Brain microvascular endothelial cell (primary cell): Measurements from ENCODE around the gene SKOR2.

ENCODE experiments used
- DNase-seq: peaks from one replicate; pipeline ENCODE4 v3.0.0-alpha.2; 2020
- H3K27ac ChIP-seq: fragments of 250-450 bp; sonication (Bioruptor Pico); 2 replicates; pipeline ENCODE4 v1.5.1; 2020; ENCODE audit warnings: mild to moderate bottlenecking, moderate library complexity
- H3K27me3 ChIP-seq: fragments of 250-450 bp; sonication (Bioruptor Pico); replicated peaks from 2 replicates; pipeline ENCODE4 v1.5.1; 2020; ENCODE audit warnings: mild to moderate bottlenecking
- H3K36me3 ChIP-seq: fragments of 250-450 bp; sonication (Bioruptor Pico); replicated peaks from 2 replicates; pipeline ENCODE4 v1.5.1; 2020; ENCODE audit warnings: mild to moderate bottlenecking
- H3K4me3 ChIP-seq: 2 replicates; pipeline ENCODE4 v1.5.1; 2011; ENCODE audit warnings: low read depth, mild to moderate bottlenecking, control low read depth, low read length, moderate library complexity
- CTCF ChIP-seq: IDR thresholded peaks from 2 replicates; pipeline ENCODE4 v1.5.1; 2011; ENCODE audit warnings: low read depth, mild to moderate bottlenecking, moderate library complexity, low read length, control low read depth, inconsistent platforms; ENCODE audit errors: missing control alignments
- in situ Hi-C: cut with HindIII; loops from 2 replicates; pipeline ENCODE4 v1.10.0; 2017; ENCODE audit warnings: low sequenced_read_pairs, low pct_ligation_motif_present

SKOR2 gene

GRCh38 chr18:47247036-47247415, 4.4 kb downstream of the SKOR2 start:
- Histone ChIP-seq H3K36me3 (no peaks in the 10 kb centered on the region), H3K27me3 (peaks cover 71% of the 10 kb centered on the region), H3K27ac (no peak overlapping the region), H3K4me3 (no peak overlapping the region)
- in situ Hi-C loops, result no loop called here
- no peak for TF ChIP-seq CTCF
- DNase-seq, result no peak

GRCh38 chr18:47246027-47246971, 5.2 kb downstream of the SKOR2 start:
- no peaks in the 10 kb centered on the region for H3K36me3 ChIP-seq
- DNase-seq, result no peak
- no peak overlapping the region for H3K4me3 ChIP-seq
- H3K27ac ChIP-seq, result no peak overlapping the region
- no peak for TF ChIP-seq CTCF
- in situ Hi-C loops, result no loop called here
- peaks cover 67% of the 10 kb centered on the region for H3K27me3 ChIP-seq

GRCh38 chr18:47244086-47244485, 7.4 kb downstream of the SKOR2 start:
- no peaks in the 10 kb centered on the region for H3K36me3 ChIP-seq
- no peak overlapping the region for H3K27ac ChIP-seq
- no peak overlapping the region for H3K4me3 ChIP-seq
- DNase-seq, result no peak
- in situ Hi-C loops, result no loop called here
- H3K27me3 ChIP-seq, result peaks cover 47% of the 10 kb centered on the region
- no peak for TF ChIP-seq CTCF

- Histone ChIP-seq H3K27me3 (no peaks in the 10 kb centered on the region), H3K27ac (no peak overlapping the region), H3K36me3 (no peaks in the 10 kb centered on the region), H3K4me3 (no peak overlapping the region)
- no peak for TF ChIP-seq CTCF
- no peak for DNase-seq
- in situ Hi-C loops, result no loop called here
These were observed 16.4 kb downstream of the SKOR2 start for GRCh38 chr18:47235096-47235495.

GRCh38 chr18:47226660-47227059, 24.8 kb downstream of the SKOR2 start:
- no peaks in the 10 kb centered on the region for H3K27me3 ChIP-seq
- no peak for TF ChIP-seq CTCF
- in situ Hi-C loops, result no loop called here
- no peak for DNase-seq
- H3K36me3 ChIP-seq, result no peaks in the 10 kb centered on the region
- H3K4me3 ChIP-seq, result no peak overlapping the region
- H3K27ac ChIP-seq, result no peak overlapping the region
